ENCODE measurements around the gene ANAPC1.

DNA sequence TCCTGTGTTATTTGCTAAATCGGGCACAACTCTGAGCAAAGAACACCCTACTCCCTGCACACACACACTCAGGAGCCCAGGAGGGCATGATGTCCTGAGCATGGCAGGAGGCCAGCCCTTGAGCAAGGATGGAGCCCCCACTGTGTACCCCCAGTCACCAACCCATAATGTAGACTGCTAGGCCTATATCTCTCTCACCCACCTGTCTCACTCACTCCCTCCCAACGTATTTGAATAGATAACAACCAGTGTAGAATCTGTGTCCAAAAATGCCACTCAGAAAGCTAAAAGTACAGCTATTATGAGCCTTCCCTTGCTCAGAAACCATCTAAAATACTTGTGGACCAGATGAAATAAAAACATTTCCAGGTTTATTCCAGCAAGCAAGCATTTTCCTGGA, 43.7 kb upstream of the ANAPC1 start:
- TF ChIP-seq, protein P1, sequence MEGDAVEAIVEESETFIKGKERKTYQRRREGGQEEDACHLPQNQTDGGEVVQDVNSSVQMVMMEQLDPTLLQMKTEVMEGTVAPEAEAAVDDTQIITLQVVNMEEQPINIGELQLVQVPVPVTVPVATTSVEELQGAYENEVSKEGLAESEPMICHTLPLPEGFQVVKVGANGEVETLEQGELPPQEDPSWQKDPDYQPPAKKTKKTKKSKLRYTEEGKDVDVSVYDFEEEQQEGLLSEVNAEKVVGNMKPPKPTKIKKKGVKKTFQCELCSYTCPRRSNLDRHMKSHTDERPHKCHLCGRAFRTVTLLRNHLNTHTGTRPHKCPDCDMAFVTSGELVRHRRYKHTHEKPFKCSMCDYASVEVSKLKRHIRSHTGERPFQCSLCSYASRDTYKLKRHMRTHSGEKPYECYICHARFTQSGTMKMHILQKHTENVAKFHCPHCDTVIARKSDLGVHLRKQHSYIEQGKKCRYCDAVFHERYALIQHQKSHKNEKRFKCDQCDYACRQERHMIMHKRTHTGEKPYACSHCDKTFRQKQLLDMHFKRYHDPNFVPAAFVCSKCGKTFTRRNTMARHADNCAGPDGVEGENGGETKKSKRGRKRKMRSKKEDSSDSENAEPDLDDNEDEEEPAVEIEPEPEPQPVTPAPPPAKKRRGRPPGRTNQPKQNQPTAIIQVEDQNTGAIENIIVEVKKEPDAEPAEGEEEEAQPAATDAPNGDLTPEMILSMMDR (IDR thresholded peaks at IDR 0.05) = no peak
- TF ChIP-seq EP300 (IDR thresholded peaks at IDR 0.05; ENCODE audit: low read depth) = no peak
